Neural cell (in vitro differentiated cells): ENCODE measurements around the gene IL1R2. TPM values are rescaled to one million over a fixed set of nuclear protein-coding genes. Genes with fewer than 3 reads are reported as not detected.

Experiments used
- H2AFZ ChIP-seq: fragments of 200-600, 300-800 bp; sonication (generic), shearing (Covaris generic); 2 replicates; pipeline ENCODE4 v1.6.0; 2014; ENCODE audit warnings: low read depth, mild to moderate bottlenecking, antibody characterized with exemption, low read length, moderate library complexity
- H3F3A ChIP-seq: fragments of 200-600 bp; shearing (Covaris generic); 2 replicates; pipeline ENCODE4 v1.6.1; 2016; ENCODE audit warnings: mild to moderate bottlenecking, moderate library complexity, mixed read lengths, antibody characterized with exemption, low read length; ENCODE audit not compliant: insufficient read depth, poor library complexity, severe bottlenecking
- H3K27ac ChIP-seq: fragments of 200-600, 300-800 bp; sonication (generic), shearing (Covaris generic); 2 replicates; pipeline ENCODE4 v1.5.1; 2014; ENCODE audit warnings: mild to moderate bottlenecking, low read length, moderate library complexity
- H3K27me3 ChIP-seq: fragments of 300-800, 200-600 bp; sonication (generic), shearing (Covaris generic); 2 replicates; pipeline ENCODE4 v1.6.0; 2014; ENCODE audit warnings: mild to moderate bottlenecking, low read depth, low read length, moderate library complexity; ENCODE audit not compliant: insufficient read depth
- H3K36me3 ChIP-seq: fragments of 300-800, 200-600 bp; sonication (generic), shearing (Covaris generic); 2 replicates; pipeline ENCODE4 v1.5.1; 2014; ENCODE audit warnings: mild to moderate bottlenecking, antibody characterized with exemption, low read length, moderate library complexity; ENCODE audit not compliant: insufficient read depth
- H3K4me2 ChIP-seq: fragments of 300-800, 200-600 bp; sonication (generic), shearing (Covaris generic); 2 replicates; pipeline ENCODE4 v1.6.0; 2014; ENCODE audit warnings: mild to moderate bottlenecking, low read length
- H3K4me3 ChIP-seq: fragments of 300-800, 200-600 bp; sonication (generic), shearing (Covaris generic); 2 replicates; pipeline ENCODE4 v1.5.1; 2014; ENCODE audit warnings: mild to moderate bottlenecking, low read length, moderate library complexity
- H3K79me2 ChIP-seq: fragments of 200-600 bp; shearing (Covaris generic); replicated peaks from 2 replicates; pipeline ENCODE4 v1.6.0; 2014; ENCODE audit warnings: mild to moderate bottlenecking, low read length, moderate library complexity; ENCODE audit not compliant: insufficient read depth
- H3K9ac ChIP-seq: fragments of 300-800, 200-600 bp; sonication (generic), shearing (Covaris generic); 2 replicates; pipeline ENCODE4 v1.6.1; 2016; ENCODE audit warnings: mild to moderate bottlenecking, low read length, mixed read lengths
- H3K9me2 ChIP-seq: fragments of 200-600 bp; shearing (Covaris generic); 2 replicates; pipeline ENCODE4 v1.6.1; 2016; ENCODE audit warnings: mild to moderate bottlenecking, low read length, mixed read lengths; ENCODE audit not compliant: insufficient read depth
- H3K9me3 ChIP-seq: fragments of 200-600, 300-800 bp; sonication (generic), shearing (Covaris generic); 2 replicates; pipeline ENCODE4 v1.6.1; 2016; ENCODE audit warnings: mild to moderate bottlenecking, mixed run types, low read length, moderate library complexity, mixed read lengths
- H4K20me1 ChIP-seq: fragments of 200-600 bp; shearing (Covaris generic); 2 replicates; pipeline ENCODE4 v1.6.1; 2016; ENCODE audit warnings: mild to moderate bottlenecking, mixed run types; ENCODE audit not compliant: insufficient read depth
- CTCF ChIP-seq: fragments of 450-650 bp; IDR thresholded peaks from 2 replicates; pipeline ENCODE4 v1.5.1; 2014; ENCODE audit warnings: antibody characterized with exemption, mild to moderate bottlenecking, moderate library complexity; ENCODE audit not compliant: poor library complexity, severe bottlenecking
- EP300 ChIP-seq: fragments of 450-650 bp; conservative IDR thresholded peaks from 2 replicates; pipeline ENCODE4 v1.6.1; 2014; ENCODE audit warnings: antibody characterized with exemption, mild to moderate bottlenecking, moderate library complexity; ENCODE audit not compliant: poor library complexity, severe bottlenecking
- EZH2 ChIP-seq: fragments of 200-600, 300-800 bp; shearing (Covaris generic), sonication (generic); IDR thresholded peaks from 2 replicates; pipeline ENCODE4 v1.6.1; 2014; ENCODE audit warnings: antibody characterized with exemption, low read length, borderline replicate concordance, mild to moderate bottlenecking; ENCODE audit not compliant: insufficient read depth, poor library complexity, severe bottlenecking
- MXI1 ChIP-seq: fragments of 450-650 bp; conservative IDR thresholded peaks from 2 replicates; pipeline ENCODE4 v1.6.1; 2014; ENCODE audit warnings: antibody characterized with exemption, mild to moderate bottlenecking; ENCODE audit not compliant: poor library complexity, severe bottlenecking
- POLR2AphosphoS5 ChIP-seq: IDR thresholded peaks from 2 replicates; pipeline ENCODE4 v1.6.1; 2012
- RAD21 ChIP-seq: fragments of 450-650 bp; conservative IDR thresholded peaks from 2 replicates; pipeline ENCODE4 v1.6.1; 2014; ENCODE audit warnings: antibody characterized with exemption, mild to moderate bottlenecking, moderate library complexity
- SMC3 ChIP-seq: fragments of 450-650 bp; conservative IDR thresholded peaks from 2 replicates; pipeline ENCODE4 v1.6.1; 2014; ENCODE audit warnings: antibody characterized with exemption, mild to moderate bottlenecking, moderate library complexity; ENCODE audit not compliant: poor library complexity
- TAF1 ChIP-seq: IDR thresholded peaks from 2 replicates; pipeline ENCODE4 v1.6.1; 2012; ENCODE audit warnings: low read depth
- polyA plus RNA-seq: library from polyadenylated mRNA; depleted of rRNA; stranded (reverse); fragments of >200 nt; gene quantifications from 2 replicates; pipeline ENCODE4 v1.2.3, GENCODE V29; 2014
- TF ChIP-seq, protein P1 (sequence below): IDR thresholded peaks from 2 replicates; pipeline ENCODE4 v1.6.1; 2012; ENCODE audit warnings: borderline replicate concordance

Gene IL1R2
- polyA plus RNA-seq, 1 donor from 2014 or later: not detected

DNA sequence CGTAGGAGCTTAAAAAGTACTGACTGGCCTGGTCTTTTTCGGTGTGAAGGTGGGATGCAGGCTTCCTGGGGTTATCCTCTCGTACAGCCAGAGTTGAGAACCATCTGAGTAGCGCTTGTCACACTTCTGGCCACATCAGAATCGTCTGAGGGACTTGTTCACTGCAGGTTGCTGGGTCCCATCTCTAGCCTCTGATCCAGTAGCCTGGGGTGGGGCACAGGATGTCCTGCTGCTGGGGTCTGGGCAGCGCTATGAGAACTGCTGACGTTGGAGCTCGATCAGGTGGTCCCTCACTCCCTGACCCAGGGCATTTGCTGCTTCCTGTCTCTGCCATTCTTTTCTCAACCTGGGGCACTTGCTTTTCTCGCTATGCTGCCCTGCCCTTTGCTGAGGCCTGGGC is 7.1 kb upstream of the IL1R2 start:
- Histone ChIP-seq H3K9ac (no peak overlapping the region), H3K27me3 (no peaks in the 10 kb centered on the region), H3K4me3 (no peak overlapping the region), H2AFZ (no peak overlapping the region), H3F3A (no peaks in the 10 kb centered on the region), H3K9me2 (no peaks in the 10 kb centered on the region), H3K27ac (no peak overlapping the region), H3K9me3 (no peaks in the 10 kb centered on the region), H3K36me3 (no peaks in the 10 kb centered on the region), H3K79me2 (no peaks in the 10 kb centered on the region), H3K4me2 (no peak overlapping the region), H4K20me1 (no peaks in the 10 kb centered on the region)
- TF ChIP-seq TAF1: no peak
- TF ChIP-seq, protein P1, sequence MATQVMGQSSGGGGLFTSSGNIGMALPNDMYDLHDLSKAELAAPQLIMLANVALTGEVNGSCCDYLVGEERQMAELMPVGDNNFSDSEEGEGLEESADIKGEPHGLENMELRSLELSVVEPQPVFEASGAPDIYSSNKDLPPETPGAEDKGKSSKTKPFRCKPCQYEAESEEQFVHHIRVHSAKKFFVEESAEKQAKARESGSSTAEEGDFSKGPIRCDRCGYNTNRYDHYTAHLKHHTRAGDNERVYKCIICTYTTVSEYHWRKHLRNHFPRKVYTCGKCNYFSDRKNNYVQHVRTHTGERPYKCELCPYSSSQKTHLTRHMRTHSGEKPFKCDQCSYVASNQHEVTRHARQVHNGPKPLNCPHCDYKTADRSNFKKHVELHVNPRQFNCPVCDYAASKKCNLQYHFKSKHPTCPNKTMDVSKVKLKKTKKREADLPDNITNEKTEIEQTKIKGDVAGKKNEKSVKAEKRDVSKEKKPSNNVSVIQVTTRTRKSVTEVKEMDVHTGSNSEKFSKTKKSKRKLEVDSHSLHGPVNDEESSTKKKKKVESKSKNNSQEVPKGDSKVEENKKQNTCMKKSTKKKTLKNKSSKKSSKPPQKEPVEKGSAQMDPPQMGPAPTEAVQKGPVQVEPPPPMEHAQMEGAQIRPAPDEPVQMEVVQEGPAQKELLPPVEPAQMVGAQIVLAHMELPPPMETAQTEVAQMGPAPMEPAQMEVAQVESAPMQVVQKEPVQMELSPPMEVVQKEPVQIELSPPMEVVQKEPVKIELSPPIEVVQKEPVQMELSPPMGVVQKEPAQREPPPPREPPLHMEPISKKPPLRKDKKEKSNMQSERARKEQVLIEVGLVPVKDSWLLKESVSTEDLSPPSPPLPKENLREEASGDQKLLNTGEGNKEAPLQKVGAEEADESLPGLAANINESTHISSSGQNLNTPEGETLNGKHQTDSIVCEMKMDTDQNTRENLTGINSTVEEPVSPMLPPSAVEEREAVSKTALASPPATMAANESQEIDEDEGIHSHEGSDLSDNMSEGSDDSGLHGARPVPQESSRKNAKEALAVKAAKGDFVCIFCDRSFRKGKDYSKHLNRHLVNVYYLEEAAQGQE: no peak
- TF ChIP-seq EP300: no peak
- TF ChIP-seq EZH2: no peak
- TF ChIP-seq RAD21: no peak
- TF ChIP-seq SMC3: no peak

DNA sequence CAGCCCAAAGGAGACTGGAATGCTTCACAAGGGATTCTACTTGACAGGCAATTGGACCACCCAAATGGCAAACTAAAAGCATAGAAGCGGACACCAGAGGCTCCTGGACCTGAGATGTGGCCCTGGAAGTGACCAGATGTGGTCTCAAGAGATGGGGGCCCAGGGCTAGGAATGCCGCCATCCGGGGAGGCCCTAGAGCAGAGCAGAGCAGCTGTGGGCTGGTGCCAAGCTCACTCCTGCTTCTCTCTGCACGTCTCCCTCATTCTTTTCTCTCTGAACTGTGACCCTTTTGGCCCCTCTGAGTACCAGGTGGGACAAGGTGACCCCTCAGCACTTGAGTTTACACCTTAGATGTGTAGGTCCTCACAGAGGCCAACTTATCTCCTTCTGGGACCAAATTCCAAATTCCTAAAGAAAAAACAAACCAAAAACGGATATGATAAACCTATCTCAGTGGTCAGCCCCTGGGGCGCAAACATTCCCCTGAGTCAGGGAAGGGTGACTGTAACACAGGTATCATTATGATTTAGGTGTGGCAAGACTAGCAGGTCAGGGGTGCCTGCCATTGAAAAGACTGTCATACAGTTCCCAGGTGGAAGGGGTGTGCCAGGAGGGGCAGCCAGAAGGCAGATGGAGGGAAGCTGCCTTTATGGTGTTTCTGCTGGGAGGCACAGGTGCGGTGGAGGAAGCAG is 6.5 kb upstream of the IL1R2 start:
- Histone ChIP-seq H3K27me3 (no peaks in the 10 kb centered on the region), H4K20me1 (no peaks in the 10 kb centered on the region), H3K36me3 (no peaks in the 10 kb centered on the region), H3K4me3 (no peak overlapping the region), H2AFZ (no peak overlapping the region), H3K9me3 (no peaks in the 10 kb centered on the region), H3K9me2 (no peaks in the 10 kb centered on the region), H3F3A (no peaks in the 10 kb centered on the region), H3K9ac (no peak overlapping the region), H3K4me2 (no peak overlapping the region), H3K79me2 (no peaks in the 10 kb centered on the region), H3K27ac (no peak overlapping the region)
- TF ChIP-seq POLR2AphosphoS5: no peak
- TF ChIP-seq EP300: no peak
- TF ChIP-seq, protein P1: no peak
- no peak for TF ChIP-seq SMC3
- TF ChIP-seq RAD21: no peak
- no peak for TF ChIP-seq EZH2
- no peak for TF ChIP-seq CTCF
- TF ChIP-seq TAF1: no peak
- TF ChIP-seq MXI1: no peak
